NOMO-1 treated with dmso at 0.1 percent for 144 hours (cell line): ENCODE data around the gene NOS1AP.

Experiments used
- DNase-seq: peaks from one replicate; lab custom pipeline; 2025; ENCODE audit not compliant: unreplicated experiment; lab: John Stamatoyannopoulos, UW

The NOS1AP gene

GRCh38 chr1:162324396-162324795 is 254.9 kb downstream of the NOS1AP start:
- DNase-seq, result no peak

GRCh38 chr1:162326559-162326958 is 257.1 kb downstream of the NOS1AP start:
- no peak for DNase-seq

- peak; percentile 13 for DNase-seq
These were observed 257.8 kb downstream of the NOS1AP start for GRCh38 chr1:162327144-162327787.

- DNase-seq, result peak; percentile 45
These were observed 258.3 kb downstream of the NOS1AP start for GRCh38 chr1:162327788-162328165.

GRCh38 chr1:162328512-162328911 is 259.0 kb downstream of the NOS1AP start:
- no peak for DNase-seq

GRCh38 chr1:162329826-162330225 is 260.3 kb downstream of the NOS1AP start:
- no peak for DNase-seq

DNA sequence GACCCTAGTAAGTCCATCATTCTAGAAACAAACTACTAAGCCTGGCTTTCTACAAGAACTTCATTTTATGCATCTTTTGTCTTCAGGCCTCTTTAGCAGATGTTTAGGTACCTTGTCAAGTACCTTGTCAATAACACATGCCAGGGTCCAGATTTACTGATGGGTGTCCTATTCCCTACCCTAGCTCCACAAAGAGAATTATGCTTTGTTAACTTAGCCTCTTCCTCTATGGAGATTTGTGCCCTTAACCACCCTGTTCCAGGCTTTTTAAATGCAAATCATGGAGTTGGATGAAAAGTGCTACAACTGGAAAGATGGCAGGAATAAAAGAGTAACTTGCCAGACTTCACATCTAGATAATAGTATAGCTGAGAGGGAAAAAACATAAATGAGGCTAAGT is 264.5 kb downstream of the NOS1AP start:
- no peak for DNase-seq

- DNase-seq, result no peak
These were observed 265.6 kb downstream of the NOS1AP start for GRCh38 chr1:162335126-162335525.

DNA sequence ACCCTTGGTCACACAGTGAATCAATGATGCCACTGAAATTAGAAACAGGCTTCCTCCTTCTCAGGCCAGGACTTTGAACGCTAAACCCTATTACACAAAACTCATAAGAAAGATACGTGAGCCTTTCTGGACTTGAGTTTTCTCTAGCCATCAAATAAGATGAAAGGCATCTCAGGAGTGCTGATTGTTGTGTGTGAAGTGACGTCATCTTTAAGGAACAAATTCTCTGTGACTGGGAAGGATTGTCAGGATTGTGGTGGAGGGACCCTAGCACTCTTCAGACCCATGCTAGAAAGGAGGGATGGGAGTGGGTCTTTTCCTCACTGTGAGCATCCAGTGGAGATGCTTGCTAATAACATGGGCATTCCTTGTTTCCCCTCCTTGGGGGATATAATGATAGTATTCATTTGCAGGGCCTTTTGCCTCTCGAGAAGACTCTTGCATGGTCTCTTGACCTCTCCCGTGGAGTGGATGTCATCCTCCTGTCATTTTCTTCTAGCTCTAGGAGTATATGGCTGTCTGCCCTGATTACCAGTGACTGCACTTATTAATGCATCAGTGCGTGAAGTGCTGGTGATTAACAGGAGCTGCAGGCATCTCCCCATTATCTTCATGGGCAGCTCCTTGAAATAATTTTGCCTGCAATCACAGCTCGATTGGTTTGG is 267.3 kb downstream of the NOS1AP start:
- no peak for DNase-seq

DNA sequence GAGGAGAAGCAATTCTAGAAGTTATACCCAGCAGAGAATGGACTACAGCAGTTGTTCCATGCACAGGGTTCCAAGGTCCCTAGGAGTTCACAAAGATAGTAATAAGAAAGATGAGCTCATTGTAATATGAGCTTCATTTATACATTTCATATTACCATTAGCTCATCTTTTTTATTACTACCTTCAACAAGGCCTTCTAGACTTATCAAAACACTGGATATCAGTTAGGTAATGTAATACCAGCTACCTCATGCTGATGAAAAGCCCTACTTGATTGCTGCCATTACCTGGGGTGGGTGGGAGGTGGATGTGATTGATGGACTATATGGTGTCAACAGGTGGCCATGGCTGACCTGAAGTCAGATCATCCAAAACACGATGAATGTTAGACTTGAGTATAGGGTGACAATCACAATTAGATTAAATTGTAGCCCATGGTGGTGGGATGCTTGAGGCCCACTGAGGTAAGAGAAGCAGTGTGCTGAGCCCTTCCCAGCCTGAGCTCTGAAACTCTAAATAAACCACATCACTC is 273.0 kb downstream of the NOS1AP start:
- DNase-seq, result no peak

- DNase-seq, result no peak
These were observed 274.0 kb downstream of the NOS1AP start for GRCh38 chr1:162343470-162343869.

DNA sequence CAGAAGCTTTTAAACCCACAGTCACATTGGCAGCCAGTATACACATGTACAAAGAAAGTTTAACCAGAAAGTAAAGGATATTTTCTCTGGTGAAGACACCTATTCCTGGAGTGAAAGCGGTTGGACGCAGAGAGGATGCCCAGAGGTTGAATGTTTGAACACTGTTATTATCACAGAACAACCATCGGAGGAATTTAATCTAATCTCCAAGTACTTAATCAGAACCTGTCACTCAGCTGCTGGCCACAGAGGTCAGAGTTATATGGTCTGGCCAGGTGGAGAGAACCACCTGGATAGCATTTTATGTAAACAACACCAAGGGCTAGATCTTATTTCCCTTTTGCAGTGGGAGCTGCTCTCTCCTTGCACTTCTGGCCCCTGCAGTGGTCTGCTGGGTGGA is 277.8 kb downstream of the NOS1AP start:
- DNase-seq, result no peak

- DNase-seq, result no peak
These were observed 280.3 kb downstream of the NOS1AP start for GRCh38 chr1:162349635-162350330.

GRCh38 chr1:162351246-162351842 is 281.9 kb downstream of the NOS1AP start:
- no peak for DNase-seq

DNA sequence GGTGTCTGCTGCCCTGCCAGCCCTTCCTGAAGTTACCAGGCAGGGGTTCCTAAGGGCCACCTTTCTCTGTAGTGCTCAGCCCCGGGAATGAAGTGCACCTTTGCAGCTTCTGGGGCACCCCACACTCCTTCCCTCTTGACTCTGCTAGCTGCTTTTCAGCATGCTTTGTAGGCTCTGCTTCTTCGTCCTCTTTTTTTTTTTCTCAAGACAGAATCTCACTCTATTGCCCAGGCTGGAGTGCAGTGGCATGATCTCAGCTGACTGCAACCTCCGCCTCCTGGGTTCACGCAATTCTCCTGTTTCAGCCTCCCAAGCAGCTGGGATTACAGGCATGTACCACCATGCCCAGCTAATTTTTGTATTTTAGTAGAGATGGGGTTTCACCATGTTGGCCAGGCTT is 282.4 kb downstream of the NOS1AP start:
- DNase-seq, result peak; percentile 37

DNA sequence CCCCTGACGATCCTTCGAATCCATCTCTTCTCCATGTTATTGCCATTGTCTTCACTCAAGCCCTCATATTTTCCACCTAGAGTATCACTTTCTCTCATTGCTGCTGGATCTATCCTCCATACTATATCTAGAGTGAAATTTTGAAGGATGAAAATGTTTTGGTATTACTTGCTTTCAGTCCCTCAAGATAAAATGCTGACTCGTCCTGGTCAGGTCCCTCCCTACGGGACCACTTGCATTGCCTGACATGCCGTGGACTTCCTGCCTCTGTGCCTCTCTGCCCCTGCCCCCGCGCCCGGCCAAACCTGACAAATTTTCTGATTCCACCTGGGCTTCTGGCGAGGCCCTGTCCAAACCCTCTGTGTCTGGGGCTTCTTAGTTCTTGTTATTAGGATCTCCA is 283.6 kb downstream of the NOS1AP start:
- DNase-seq, result no peak

- no peak for DNase-seq
These were observed 284.2 kb downstream of the NOS1AP start for GRCh38 chr1:162353702-162354101.

GRCh38 chr1:162357681-162358266 is 288.3 kb downstream of the NOS1AP start:
- DNase-seq, result no peak

GRCh38 chr1:162358928-162359327 is 289.4 kb downstream of the NOS1AP start:
- no peak for DNase-seq

DNA sequence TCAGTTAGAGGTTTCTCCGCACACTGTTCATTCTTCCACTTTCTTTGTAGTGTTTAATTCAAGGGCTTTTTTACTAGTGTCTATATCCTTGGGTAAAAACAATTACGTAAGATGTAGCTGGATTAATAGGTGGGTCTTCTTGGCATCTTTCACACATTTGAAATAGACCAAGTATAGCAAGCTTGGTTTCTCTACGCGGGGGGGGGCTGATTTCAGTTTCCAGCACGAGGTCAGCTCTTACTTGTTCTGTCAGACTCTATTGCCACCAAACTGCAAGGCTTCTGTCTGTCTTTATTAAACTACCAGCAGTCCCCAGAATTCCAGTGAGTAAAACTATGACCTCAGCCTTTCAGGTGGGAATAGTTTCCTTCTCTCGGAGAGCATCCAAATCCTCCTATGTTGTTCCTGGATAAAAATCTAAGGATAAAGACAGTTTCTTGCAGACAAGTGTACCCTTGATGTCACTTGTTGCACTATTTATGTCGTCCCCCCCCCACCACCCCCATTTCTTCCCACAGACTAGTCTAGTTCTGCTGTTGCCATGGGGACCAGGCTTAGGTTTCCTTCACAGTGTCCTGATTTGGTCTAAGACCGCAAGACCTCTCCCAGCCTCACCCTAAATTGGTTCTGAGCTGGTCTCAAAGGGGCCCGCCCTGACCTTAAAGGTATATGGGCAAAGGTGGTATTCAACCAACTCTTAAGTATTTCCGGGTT is 290.2 kb downstream of the NOS1AP start:
- no peak for DNase-seq
